Kidney capillary endothelial cell (primary cell): ENCODE results near the gene ALCAM.

Experiments used
- DNase-seq: peaks from one replicate; pipeline ENCODE4 v3.0.0-alpha.2; 2018; ENCODE audit warnings: low spot score

Gene ALCAM

DNA sequence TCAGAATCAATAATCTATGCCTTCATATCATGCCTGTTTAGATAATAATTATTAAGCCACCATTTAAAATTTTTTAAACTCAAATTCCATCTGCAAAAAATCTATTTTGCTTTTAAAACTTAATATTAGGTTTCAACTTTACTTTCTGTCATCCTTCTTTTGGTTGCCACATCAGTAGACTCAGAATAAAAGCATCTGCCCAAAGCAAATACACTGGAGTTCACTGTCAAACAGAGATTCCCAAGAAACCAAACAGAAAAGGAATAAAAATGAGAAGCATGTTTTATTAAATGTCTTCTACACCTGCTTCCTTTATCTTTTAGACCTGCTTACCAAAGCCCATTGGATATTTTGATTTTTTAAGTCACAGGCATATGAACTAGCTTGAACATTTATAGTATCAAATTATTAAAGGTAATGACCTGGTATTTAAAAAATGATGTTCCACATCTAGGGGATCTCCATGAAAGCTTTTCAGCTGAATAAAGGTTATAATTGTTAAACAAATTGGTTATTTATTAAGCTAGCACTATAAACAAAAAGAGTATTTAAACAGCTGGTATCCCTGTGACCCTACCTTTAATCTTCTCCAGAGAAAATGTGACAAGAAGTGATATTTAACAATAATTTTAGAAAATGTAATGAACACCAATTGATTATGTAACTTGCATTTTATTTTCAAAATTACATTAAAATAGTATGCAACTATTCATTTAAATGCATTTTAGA lies 62.5 kb downstream of the ALCAM start:
- no peak for DNase-seq

- no peak for DNase-seq
Measured at GRCh38 chr3:105430455-105430854, 63.7 kb downstream of the ALCAM start.

- no peak for DNase-seq
Measured at GRCh38 chr3:105431200-105431599, 64.5 kb downstream of the ALCAM start.

- no peak for DNase-seq
Measured at GRCh38 chr3:105435277-105435676, 68.6 kb downstream of the ALCAM start.

DNA sequence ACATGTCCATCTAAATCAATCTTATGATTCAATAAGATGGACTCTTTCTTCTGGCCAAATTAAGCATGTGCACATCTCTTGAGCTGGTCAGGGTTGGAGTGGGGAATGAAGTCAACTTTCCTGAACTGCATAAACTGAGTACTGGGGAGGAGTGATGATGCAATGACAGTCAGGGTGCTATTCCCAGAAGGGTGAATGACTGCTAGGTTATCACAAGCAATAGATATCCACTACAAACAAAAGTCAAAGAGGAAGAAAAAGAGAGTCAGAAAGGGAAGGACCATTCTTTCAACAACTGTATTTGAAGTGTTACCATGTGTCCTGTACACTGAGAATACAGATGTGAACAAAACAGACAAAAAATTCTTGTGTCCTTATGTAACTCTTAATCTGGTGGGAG lies 70.0 kb downstream of the ALCAM start:
- no peak for DNase-seq

GRCh38 chr3:105440113-105440512 lies 73.4 kb downstream of the ALCAM start:
- no peak for DNase-seq

GRCh38 chr3:105444725-105445124 lies 78.0 kb downstream of the ALCAM start:
- DNase-seq: no peak

DNA sequence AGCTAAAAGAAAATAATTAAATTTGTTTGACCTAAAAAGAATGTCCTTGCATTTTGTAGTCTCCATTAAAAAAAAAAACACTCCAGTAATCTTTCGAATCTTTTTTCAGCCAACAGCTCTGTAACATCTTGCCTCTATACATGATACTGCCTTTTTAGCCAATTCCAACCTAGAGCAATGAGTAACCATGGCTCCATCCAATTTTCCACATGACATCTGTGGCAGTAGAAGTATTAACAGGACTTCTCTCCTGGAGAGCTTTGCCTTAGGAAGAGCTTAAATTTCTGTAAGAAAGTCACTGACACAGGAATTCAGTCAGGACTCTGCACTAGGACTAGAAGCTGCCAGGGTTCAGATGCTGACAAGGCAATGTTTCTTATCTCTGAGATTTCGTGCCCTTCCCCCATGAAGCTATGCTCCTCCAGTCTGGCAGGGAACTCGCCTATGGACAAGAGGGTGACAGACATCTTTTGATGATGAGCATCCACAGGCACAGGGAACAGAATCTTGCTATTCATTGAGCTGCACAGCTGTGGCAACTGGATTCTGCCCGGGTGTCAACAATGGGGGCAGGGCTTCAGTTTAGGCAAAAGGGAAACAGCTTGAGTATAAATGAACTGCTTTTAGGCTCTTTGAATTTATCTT lies 81.8 kb downstream of the ALCAM start:
- no peak for DNase-seq

- no peak for DNase-seq
Measured at GRCh38 chr3:105449414-105449813, 82.7 kb downstream of the ALCAM start.

- DNase-seq: no peak
Measured at GRCh38 chr3:105456017-105456416, 89.3 kb downstream of the ALCAM start.

- DNase-seq: no peak
Measured at GRCh38 chr3:105458518-105459215, 92.0 kb downstream of the ALCAM start.

GRCh38 chr3:105459566-105460290 lies 93.0 kb downstream of the ALCAM start:
- no peak for DNase-seq

DNA sequence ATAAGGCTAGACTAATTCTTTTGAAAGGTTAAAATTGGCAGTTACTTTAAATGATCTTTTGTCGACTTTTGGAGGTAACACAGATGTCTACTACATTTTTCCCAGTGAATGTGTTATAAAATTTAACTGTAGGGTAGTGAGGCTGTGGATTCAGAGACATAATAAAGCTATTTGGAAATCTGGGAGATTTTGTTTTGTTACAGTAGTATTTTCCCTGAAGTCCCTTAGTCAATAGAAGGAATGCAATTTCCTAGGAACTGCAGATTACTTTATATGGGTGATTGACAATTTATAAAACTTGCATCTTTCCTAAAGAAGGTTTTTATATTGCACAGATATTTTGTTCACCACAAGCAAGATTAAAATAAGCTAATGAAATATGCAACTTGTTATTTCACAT lies 96.9 kb downstream of the ALCAM start:
- no peak for DNase-seq

DNA sequence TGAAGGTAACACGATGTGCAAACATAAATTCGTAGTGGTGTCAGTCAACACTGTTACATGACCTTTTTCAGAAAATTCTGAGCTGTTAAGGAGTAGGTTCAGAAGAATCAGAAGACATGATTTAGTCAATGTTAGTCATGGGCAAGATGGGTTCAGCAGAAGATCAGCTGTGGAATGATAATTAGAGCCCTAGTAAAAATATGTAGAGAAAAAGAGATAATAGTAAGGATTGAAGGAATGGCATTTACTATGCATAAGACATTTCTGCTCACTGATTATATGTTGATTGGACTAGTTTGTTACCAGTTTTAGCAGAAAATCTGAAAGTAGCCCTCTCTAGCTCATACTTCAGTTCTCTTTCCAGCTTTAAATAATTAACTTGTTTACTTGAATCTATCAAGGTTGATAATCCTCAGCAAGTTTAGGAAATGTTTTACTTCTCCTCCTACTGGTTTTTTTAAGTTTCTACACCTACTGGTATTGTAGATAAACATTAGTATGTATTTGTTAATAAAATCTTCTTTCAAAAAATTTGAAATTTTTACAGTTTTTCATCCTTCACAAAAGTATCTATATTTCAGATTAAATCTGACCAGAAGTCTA lies 98.6 kb downstream of the ALCAM start:
- DNase-seq: no peak

DNA sequence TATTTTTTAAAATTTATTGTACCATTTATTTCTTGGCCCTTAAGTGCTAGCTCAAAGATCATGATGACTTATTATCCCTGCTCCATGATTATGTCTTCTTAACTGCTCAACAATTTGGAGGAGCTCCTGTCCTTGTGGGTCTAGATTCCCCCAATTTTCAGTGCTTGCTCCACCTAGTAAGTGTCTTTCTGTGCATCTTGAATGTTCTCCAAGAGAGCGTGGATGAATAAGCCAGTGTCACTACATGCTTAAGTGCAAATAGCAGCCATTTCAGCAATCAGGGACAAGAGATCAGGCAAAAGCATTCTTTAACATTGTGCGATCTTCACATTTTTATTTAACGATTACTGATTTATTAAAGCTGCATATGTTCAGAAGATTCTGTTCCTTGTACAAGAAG lies 99.4 kb downstream of the ALCAM start:
- no peak for DNase-seq

DNA sequence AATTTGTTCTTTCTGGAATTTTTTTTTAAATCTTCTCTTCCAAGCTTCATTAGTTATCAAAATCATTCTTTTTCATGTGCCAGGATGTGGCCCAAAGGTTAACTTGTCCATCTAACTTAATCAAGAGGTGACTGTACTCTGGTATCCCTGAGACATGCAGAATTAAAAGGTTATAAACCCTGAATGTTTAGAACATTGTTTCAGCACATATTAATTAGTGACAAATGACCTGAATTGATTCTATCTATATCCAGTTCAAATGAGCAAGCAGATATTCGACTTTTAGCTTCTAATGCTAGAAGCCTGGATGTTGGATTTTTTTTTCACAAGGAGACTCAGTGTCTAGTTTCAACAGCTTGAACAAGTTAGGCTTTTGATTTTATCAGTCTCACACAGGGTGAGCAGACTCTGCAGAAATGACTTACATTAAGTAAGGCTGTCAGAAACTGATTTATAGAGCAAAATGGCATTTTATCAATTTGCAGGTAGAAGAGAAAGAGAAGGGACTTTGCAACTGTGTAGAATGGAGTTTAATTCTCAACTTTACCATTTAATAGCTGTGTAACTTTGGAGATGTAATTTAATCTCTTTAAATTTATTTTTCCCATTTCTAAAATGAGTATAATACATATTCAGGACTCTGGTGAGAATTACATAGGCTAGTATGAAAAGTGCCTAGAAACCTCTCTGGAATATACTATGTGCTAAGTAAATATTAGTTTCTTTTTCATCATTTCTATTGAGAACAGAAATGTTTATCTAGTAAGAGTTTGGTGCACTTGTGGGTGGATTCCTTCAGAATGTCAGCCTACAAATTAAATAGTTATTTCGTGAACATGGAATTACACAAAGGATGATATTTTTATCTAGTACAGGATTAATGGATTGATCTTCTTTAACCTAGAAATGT lies 100.0 kb downstream of the ALCAM start:
- no peak for DNase-seq

GRCh38 chr3:105470851-105471250 lies 104.1 kb downstream of the ALCAM start:
- DNase-seq: no peak

DNA sequence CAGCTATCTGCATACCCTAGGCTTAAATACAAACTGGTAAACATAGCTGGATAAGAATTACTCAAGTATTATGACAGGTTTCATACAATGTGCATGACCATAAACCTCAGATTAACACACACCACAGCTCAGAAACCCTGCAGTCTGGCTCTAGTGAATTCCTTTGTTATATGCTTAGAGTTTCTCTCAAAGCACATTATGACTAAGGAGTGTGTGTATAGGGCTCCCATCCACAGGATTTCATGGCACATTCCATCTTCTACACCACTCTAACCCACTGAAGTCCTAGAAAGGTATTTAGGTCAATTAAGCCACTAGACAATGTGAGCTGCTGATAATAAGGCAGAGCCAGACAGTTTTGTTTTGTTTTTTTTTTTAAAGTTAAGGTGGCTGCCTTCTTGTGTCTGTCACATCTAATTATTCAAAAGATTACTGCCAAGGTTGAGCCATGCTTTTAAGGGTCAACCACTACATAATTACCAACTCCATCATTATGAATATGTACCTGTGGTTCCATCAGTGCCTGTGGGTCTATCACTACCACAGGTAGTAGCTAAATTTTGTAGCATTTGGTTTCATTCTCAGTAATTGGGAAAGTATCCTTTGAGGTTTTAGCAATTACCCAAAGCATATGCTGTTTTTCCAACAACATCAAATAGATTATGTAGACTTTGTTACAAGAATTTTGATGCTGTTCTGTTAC lies 107.0 kb downstream of the ALCAM start:
- no peak for DNase-seq

DNA sequence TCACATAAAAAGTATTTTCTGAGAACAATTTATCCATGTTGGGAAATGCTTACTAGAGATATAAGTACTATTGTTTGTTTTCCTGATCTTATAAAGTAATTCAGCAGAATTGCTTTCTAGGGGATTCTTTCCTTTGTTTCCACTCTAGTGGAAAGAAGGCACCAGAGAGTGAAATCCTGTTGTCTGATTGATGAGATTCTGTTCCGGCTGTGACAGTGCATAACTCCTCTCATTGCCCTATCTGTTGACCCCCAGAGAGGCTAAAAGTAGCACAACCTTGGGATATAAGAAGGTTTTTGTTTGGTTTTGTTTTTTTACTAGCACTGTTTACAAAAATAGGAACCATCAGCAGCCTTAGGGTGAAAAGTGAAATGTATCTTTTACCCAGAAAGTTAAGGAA lies 114.1 kb downstream of the ALCAM start:
- no peak for DNase-seq

DNA sequence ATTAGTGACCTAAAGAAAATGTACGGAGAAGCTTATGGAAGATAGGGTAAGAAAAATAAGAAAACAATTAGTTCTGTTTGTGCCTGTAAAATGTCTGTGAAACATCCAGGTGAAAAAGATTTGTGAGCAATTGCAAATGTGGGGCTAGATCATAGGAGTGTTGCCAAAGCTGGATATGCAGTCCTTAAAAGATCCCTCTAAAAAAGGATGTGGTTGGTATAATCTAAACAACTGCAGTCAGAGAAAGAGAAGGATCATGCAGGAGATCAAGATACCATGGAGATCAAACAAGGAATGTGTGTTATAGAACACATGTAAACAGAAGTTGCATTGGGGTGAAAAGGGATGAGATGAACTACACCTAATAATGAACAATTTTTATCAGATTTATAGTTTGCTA lies 116.8 kb downstream of the ALCAM start:
- no peak for DNase-seq

DNA sequence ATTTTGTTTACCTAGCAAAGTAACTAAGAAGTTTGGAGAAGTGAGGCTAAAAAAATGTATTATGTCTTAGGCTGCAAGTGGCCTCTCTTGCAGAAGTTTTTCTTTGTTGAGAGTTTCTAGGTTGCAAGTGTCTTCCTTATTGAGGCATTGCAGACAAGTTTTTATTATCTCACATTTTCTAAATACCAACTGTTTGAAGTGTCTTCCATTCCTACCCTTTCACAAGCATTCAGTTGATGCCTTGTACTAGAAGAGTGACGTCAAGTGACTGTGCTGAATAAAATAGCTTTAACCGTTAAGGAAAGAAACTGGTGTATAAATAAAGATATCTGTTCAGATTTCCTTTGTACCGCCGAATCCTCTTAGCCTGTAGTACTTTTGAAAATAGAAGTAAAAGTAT lies 123.3 kb downstream of the ALCAM start:
- DNase-seq: no peak
